WTC11 (cell line): ENCODE results near the gene NSD1. TPM values are rescaled to one million over a fixed set of nuclear protein-coding genes. Genes with fewer than 3 reads are reported as not detected.

Source experiments
- ATAC-seq: fragments of 200-7000 bp; cut with Tn5 transposase; 2 replicates; pipeline ENCODE4 v1.10.0; 2021; ENCODE audit warnings: mild to moderate bottlenecking, moderate library complexity
- CTCF ChIA-PET: fragments of 300-600 bp; sonication (Branson Sonifier 250); formaldehyde crosslinking; loops from one replicate; lab custom pipeline; 2021; ENCODE audit warnings: antibody characterized with exemption; lab: Charles Lee
- POLR2A ChIA-PET: fragments of 350-600 bp; sonication (Branson Sonifier 250); formaldehyde crosslinking; loops from one replicate; lab custom pipeline; 2021; ENCODE audit warnings: antibody characterized with exemption; lab: Charles Lee
- DNase-seq: peaks from one replicate; pipeline ENCODE4 v3.0.0; 2021; ENCODE audit warnings: low spot score
- H3K27ac Mint-ChIP-seq: 2 replicates; pipeline ENCODE4 v1.8.0; 2021; ENCODE audit warnings: mixed read lengths
- H3K27me3 Mint-ChIP-seq: 2 replicates; pipeline ENCODE4 v1.8.0; 2021; ENCODE audit warnings: low read depth, mild to moderate bottlenecking, moderate library complexity, mixed read lengths
- H3K36me3 Mint-ChIP-seq: 2 replicates; pipeline ENCODE4 v1.8.0; 2021; ENCODE audit warnings: mixed read lengths
- H3K4me1 Mint-ChIP-seq: 2 replicates; pipeline ENCODE4 v1.8.0; 2022; ENCODE audit warnings: mixed read lengths
- H3K4me3 Mint-ChIP-seq: 2 replicates; pipeline ENCODE4 v1.8.0; 2021; ENCODE audit warnings: mild to moderate bottlenecking, moderate library complexity, mixed read lengths
- H3K9me3 Mint-ChIP-seq: 2 replicates; pipeline ENCODE4 v1.8.0; 2021; ENCODE audit warnings: mixed read lengths
- E2F1 ChIP-seq: sonication (generic); formaldehyde crosslinking; IDR thresholded peaks from 2 replicates; pipeline ENCODE4 v1.8.0; 2022; ENCODE audit warnings: mild to moderate bottlenecking, missing genetic modification reagents
- EMX1 ChIP-seq: fragments of 250-450 bp; sonication (Bioruptor Pico); IDR thresholded peaks from 2 replicates; pipeline ENCODE4 v1.8.0; 2021; ENCODE audit warnings: mild to moderate bottlenecking
- FOXJ3 ChIP-seq: sonication (generic); formaldehyde crosslinking; IDR thresholded peaks from 2 replicates; pipeline ENCODE4 v1.9.0; 2021; ENCODE audit warnings: missing genetic modification reagents, mild to moderate bottlenecking, borderline replicate concordance
- GABPB1 ChIP-seq: sonication (generic); formaldehyde crosslinking; IDR thresholded peaks from 2 replicates; pipeline ENCODE4 v1.8.1; 2023; ENCODE audit warnings: mild to moderate bottlenecking, missing genetic modification reagents
- GTF2I ChIP-seq: fragments of 250-450 bp; sonication (Bioruptor Pico); conservative IDR thresholded peaks from 2 replicates; pipeline ENCODE4 v1.4.0; 2021; ENCODE audit warnings: mild to moderate bottlenecking
- MXD4 ChIP-seq: fragments of 250-450 bp; sonication (Bioruptor Pico); IDR thresholded peaks from 2 replicates; pipeline ENCODE4 v1.8.0; 2021; ENCODE audit warnings: mild to moderate bottlenecking, moderate library complexity, borderline replicate concordance
- NR1H2 ChIP-seq: sonication (generic); formaldehyde crosslinking; IDR thresholded peaks from 2 replicates; pipeline ENCODE4 v1.9.0; 2021; ENCODE audit warnings: mild to moderate bottlenecking, moderate library complexity, missing genetic modification reagents
- NR3C1 ChIP-seq: sonication (generic); formaldehyde crosslinking; conservative IDR thresholded peaks from 2 replicates; pipeline ENCODE4 v1.8.1; 2023; ENCODE audit warnings: low read depth, mild to moderate bottlenecking, missing genetic modification reagents
- PRRX2 ChIP-seq: fragments of 250-450 bp; sonication (Bioruptor Pico); IDR thresholded peaks from 2 replicates; pipeline ENCODE4 v1.8.0; 2021; ENCODE audit warnings: mild to moderate bottlenecking
- SMAD3 ChIP-seq: sonication (generic); formaldehyde crosslinking; IDR thresholded peaks from 2 replicates; pipeline ENCODE4 v1.8.0; 2022; ENCODE audit warnings: missing genetic modification reagents, mild to moderate bottlenecking, borderline replicate concordance
- TEAD1 ChIP-seq: sonication (generic); formaldehyde crosslinking; IDR thresholded peaks from 2 replicates; pipeline ENCODE4 v1.8.0; 2022; ENCODE audit warnings: mild to moderate bottlenecking, missing genetic modification reagents
- USF1 ChIP-seq: sonication (generic); formaldehyde crosslinking; IDR thresholded peaks from 2 replicates; pipeline ENCODE4 v1.8.0; 2022; ENCODE audit warnings: mild to moderate bottlenecking, missing genetic modification reagents
- ZNF416 ChIP-seq: fragments of 250-450 bp; sonication (Bioruptor Pico); IDR thresholded peaks from 2 replicates; pipeline ENCODE4 v1.9.0; 2021; ENCODE audit warnings: mild to moderate bottlenecking, inconsistent platforms
- total RNA-seq: library from RNA; stranded (reverse); gene quantifications from 3 replicates; pipeline ENCODE4 v1.2.3, GENCODE V29; 2021
- TF ChIP-seq, protein P1 (sequence below): sonication (generic); formaldehyde crosslinking; IDR thresholded peaks from 2 replicates; pipeline ENCODE4 v1.8.0; 2022; ENCODE audit warnings: missing genetic modification reagents
- TF ChIP-seq, protein P2 (sequence below): sonication (generic); formaldehyde crosslinking; IDR thresholded peaks from 2 replicates; pipeline ENCODE4 v1.8.0; 2022; ENCODE audit warnings: mild to moderate bottlenecking, missing genetic modification reagents
- TF ChIP-seq, protein P3 (sequence below): sonication (generic); formaldehyde crosslinking; IDR thresholded peaks from 2 replicates; pipeline ENCODE4 v1.8.1; 2023; ENCODE audit warnings: mild to moderate bottlenecking, missing genetic modification reagents, moderate library complexity
- TF ChIP-seq, protein P4 (sequence below): fragments of 250-450 bp; sonication (Bioruptor Pico); IDR thresholded peaks from 2 replicates; pipeline ENCODE4 v1.9.0; 2021; ENCODE audit warnings: mild to moderate bottlenecking, borderline replicate concordance
- TF ChIP-seq, protein P5 (sequence below): sonication (generic); formaldehyde crosslinking; conservative IDR thresholded peaks from 2 replicates; pipeline ENCODE4 v1.8.1; 2023; ENCODE audit warnings: mild to moderate bottlenecking, low read depth, missing genetic modification reagents, moderate library complexity

The NSD1 gene
- total RNA-seq, 1 experiment from 2014 or later: 148 TPM

DNA sequence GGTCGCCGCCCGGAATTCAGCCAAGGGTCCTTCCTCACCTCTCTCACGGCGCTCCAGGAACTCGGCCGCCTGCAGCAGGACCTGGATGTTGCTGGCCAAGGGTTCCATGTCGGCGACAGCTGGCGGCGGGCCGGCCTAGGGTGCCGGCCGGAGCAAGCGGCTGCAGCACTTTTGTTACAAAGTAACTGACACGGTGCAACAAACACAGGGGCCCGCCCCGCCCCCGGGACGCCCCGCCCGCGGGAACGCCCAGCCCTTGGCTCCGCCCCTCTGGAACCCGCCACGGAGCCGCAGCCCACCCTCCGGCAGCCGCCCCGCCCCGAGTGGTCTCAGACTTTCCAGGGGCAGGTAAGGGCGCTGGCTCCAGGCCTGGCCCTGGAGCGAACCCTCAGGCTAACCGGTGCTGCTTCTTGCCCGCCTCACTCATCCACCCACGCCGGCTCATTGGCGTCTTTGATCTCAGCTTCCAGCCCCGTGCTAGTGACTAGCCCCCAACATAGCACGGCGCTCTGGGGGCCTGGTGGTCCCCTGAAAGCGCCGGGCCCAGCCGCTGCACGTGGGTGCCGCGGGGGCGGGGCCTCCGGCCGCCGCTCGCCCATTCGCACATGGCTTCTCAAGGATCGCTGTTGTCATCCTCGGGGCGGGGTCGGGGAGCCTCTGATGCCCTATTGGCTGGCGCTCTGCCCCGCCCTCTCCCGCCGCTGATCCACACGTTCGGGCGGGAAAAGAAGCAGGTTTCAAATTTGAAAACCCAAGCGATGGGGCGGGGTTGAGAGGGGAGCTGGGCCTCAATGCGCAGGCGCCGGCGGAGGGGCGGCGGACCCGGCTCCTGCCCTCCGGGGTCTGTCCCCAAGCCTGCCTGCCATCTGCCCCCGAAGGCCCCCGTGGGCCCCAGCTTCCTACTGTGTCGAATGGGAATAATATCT is 178.4 kb downstream of the NSD1 start, which contains the start of gene MXD3 (continued):
- TF ChIP-seq, protein P1, sequence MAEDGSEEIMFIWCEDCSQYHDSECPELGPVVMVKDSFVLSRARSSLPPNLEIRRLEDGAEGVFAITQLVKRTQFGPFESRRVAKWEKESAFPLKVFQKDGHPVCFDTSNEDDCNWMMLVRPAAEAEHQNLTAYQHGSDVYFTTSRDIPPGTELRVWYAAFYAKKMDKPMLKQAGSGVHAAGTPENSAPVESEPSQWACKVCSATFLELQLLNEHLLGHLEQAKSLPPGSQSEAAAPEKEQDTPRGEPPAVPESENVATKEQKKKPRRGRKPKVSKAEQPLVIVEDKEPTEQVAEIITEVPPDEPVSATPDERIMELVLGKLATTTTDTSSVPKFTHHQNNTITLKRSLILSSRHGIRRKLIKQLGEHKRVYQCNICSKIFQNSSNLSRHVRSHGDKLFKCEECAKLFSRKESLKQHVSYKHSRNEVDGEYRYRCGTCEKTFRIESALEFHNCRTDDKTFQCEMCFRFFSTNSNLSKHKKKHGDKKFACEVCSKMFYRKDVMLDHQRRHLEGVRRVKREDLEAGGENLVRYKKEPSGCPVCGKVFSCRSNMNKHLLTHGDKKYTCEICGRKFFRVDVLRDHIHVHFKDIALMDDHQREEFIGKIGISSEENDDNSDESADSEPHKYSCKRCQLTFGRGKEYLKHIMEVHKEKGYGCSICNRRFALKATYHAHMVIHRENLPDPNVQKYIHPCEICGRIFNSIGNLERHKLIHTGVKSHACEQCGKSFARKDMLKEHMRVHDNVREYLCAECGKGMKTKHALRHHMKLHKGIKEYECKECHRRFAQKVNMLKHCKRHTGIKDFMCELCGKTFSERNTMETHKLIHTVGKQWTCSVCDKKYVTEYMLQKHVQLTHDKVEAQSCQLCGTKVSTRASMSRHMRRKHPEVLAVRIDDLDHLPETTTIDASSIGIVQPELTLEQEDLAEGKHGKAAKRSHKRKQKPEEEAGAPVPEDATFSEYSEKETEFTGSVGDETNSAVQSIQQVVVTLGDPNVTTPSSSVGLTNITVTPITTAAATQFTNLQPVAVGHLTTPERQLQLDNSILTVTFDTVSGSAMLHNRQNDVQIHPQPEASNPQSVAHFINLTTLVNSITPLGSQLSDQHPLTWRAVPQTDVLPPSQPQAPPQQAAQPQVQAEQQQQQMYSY (CRISPR knock-in tag): no peak
- TF ChIP-seq, protein P2, sequence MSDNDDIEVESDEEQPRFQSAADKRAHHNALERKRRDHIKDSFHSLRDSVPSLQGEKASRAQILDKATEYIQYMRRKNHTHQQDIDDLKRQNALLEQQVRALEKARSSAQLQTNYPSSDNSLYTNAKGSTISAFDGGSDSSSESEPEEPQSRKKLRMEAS (CRISPR knock-in tag): peak; percentile 97
- TF ChIP-seq MXD4 (CRISPR knock-in tag): no peak
- TF ChIP-seq SMAD3 (CRISPR knock-in tag): no peak; the same call in 1 of the 2 replicates
- TF ChIP-seq ZNF416 (CRISPR knock-in tag): no peak
- TF ChIP-seq NR3C1 (CRISPR knock-in tag): no peak
- TF ChIP-seq E2F1 (CRISPR knock-in tag): peak; percentile 87
- peak; percentile 82 for TF ChIP-seq USF1 (CRISPR knock-in tag)
- no peak for TF ChIP-seq NR1H2 (CRISPR knock-in tag)
- 0 out of 2 replicates have a peak, but pooled peaks have one; percentile 46 for TF ChIP-seq GABPB1 (CRISPR knock-in tag)
- no peak for TF ChIP-seq EMX1 (CRISPR knock-in tag)
- TF ChIP-seq, all 79 proteins: peak for 17

GRCh38 chr5:177312649-177313181 is 179.1 kb downstream of the NSD1 start:
- Mint-ChIP-seq H3K36me3 (peaks cover 2% of the 10 kb centered on the region; the same call in 1 of the 2 replicates), H3K9me3 (no peaks in the 10 kb centered on the region), H3K27me3 (no peaks in the 10 kb centered on the region), H3K4me3 (peak overlapping the region; percentile 64), H3K27ac (peak overlapping the region; percentile 32; the same call in 1 of the 2 replicates), H3K4me1 (peaks cover 18% of the 10 kb centered on the region)
- ATAC-seq (peak; percentile 4), DNase-seq (peak; percentile 55)
- CTCF ChIA-PET: interaction anchor here (0.5 to 4.5 kb wide), 20 partner anchors 11 to 201 kb away, joined by 3 to 91 read pairs (median 6); partner anchors contain the start of genes PDLIM7 and PRR7
- POLR2A ChIA-PET: interaction anchor here (0.6 to 2.3 kb wide), 4 partner anchors 9 to 114 kb away, joined by 3 to 8 read pairs (median 4); partner anchors contain the start of genes GRK6, PRELID1 and RAB24
- TF ChIP-seq GTF2I (no peak), FOXJ3 (CRISPR knock-in tag) (no peak), USF1 (CRISPR knock-in tag) (0 out of 2 replicates have a peak, but pooled peaks have one; percentile 44), TEAD1 (CRISPR knock-in tag) (0 out of 2 replicates have a peak, but pooled peaks have one; percentile 18), PRRX2 (CRISPR knock-in tag) (no peak)
- TF ChIP-seq, protein P3, sequence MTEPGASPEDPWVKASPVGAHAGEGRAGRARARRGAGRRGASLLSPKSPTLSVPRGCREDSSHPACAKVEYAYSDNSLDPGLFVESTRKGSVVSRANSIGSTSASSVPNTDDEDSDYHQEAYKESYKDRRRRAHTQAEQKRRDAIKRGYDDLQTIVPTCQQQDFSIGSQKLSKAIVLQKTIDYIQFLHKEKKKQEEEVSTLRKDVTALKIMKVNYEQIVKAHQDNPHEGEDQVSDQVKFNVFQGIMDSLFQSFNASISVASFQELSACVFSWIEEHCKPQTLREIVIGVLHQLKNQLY (CRISPR knock-in tag): peak; percentile 79; the same call in 1 of the 2 replicates
- TF ChIP-seq, protein P4, sequence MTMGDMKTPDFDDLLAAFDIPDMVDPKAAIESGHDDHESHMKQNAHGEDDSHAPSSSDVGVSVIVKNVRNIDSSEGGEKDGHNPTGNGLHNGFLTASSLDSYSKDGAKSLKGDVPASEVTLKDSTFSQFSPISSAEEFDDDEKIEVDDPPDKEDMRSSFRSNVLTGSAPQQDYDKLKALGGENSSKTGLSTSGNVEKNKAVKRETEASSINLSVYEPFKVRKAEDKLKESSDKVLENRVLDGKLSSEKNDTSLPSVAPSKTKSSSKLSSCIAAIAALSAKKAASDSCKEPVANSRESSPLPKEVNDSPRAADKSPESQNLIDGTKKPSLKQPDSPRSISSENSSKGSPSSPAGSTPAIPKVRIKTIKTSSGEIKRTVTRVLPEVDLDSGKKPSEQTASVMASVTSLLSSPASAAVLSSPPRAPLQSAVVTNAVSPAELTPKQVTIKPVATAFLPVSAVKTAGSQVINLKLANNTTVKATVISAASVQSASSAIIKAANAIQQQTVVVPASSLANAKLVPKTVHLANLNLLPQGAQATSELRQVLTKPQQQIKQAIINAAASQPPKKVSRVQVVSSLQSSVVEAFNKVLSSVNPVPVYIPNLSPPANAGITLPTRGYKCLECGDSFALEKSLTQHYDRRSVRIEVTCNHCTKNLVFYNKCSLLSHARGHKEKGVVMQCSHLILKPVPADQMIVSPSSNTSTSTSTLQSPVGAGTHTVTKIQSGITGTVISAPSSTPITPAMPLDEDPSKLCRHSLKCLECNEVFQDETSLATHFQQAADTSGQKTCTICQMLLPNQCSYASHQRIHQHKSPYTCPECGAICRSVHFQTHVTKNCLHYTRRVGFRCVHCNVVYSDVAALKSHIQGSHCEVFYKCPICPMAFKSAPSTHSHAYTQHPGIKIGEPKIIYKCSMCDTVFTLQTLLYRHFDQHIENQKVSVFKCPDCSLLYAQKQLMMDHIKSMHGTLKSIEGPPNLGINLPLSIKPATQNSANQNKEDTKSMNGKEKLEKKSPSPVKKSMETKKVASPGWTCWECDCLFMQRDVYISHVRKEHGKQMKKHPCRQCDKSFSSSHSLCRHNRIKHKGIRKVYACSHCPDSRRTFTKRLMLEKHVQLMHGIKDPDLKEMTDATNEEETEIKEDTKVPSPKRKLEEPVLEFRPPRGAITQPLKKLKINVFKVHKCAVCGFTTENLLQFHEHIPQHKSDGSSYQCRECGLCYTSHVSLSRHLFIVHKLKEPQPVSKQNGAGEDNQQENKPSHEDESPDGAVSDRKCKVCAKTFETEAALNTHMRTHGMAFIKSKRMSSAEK (CRISPR knock-in tag): no peak
- TF ChIP-seq, protein P5, sequence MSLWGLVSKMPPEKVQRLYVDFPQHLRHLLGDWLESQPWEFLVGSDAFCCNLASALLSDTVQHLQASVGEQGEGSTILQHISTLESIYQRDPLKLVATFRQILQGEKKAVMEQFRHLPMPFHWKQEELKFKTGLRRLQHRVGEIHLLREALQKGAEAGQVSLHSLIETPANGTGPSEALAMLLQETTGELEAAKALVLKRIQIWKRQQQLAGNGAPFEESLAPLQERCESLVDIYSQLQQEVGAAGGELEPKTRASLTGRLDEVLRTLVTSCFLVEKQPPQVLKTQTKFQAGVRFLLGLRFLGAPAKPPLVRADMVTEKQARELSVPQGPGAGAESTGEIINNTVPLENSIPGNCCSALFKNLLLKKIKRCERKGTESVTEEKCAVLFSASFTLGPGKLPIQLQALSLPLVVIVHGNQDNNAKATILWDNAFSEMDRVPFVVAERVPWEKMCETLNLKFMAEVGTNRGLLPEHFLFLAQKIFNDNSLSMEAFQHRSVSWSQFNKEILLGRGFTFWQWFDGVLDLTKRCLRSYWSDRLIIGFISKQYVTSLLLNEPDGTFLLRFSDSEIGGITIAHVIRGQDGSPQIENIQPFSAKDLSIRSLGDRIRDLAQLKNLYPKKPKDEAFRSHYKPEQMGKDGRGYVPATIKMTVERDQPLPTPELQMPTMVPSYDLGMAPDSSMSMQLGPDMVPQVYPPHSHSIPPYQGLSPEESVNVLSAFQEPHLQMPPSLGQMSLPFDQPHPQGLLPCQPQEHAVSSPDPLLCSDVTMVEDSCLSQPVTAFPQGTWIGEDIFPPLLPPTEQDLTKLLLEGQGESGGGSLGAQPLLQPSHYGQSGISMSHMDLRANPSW (CRISPR knock-in tag): no peak
